CD4-positive, alpha-beta memory T cell (primary cell): Measurements from ENCODE around the gene HOMER1. TPM values are rescaled to one million over a fixed set of nuclear protein-coding genes. Genes with fewer than 3 reads are reported as not detected.

Source experiments
- CTCF ChIA-PET: fragments of 350-600 bp; sonication (Branson Sonifier 250); formaldehyde crosslinking; loops from one replicate; lab custom pipeline; 2021; ENCODE audit warnings: inconsistent platforms; ENCODE audit not compliant: partially characterized antibody; lab: Charles Lee
- POLR2A ChIA-PET: fragments of 350-600 bp; sonication (Branson Sonifier 250); formaldehyde crosslinking; loops from one replicate; lab custom pipeline; 2021; ENCODE audit not compliant: partially characterized antibody; lab: Charles Lee
- DNase-seq, 5 donors: peaks; one replicate each; pipeline versions ENCODE4 v3.0.0 to v3.0.0-alpha.2; 2020 to 2022; ENCODE audit warnings: mixed read lengths in 1 of 5
- H3K27ac ChIP-seq: one replicate; pipeline ENCODE4 v1.7.0; 2013; ENCODE audit warnings: low read depth, low read length
- H3K27me3 ChIP-seq: 2 replicates; pipeline ENCODE4 v1.7.0; 2013; ENCODE audit warnings: mild to moderate bottlenecking, low read length, moderate library complexity; ENCODE audit not compliant: insufficient read depth
- H3K36me3 ChIP-seq: 2 replicates; pipeline ENCODE4 v1.7.0; 2013; ENCODE audit warnings: mild to moderate bottlenecking, low read length, moderate library complexity; ENCODE audit not compliant: insufficient read depth
- H3K4me1 ChIP-seq: 2 replicates; pipeline ENCODE4 v1.7.0; 2013; ENCODE audit warnings: mild to moderate bottlenecking, low read length, moderate library complexity; ENCODE audit not compliant: insufficient read depth
- H3K4me3 ChIP-seq, 2 donors: one replicate each; pipeline ENCODE4 v1.7.0; 2013; ENCODE audit warnings: low read length in 2 of 2, mild to moderate bottlenecking in 1 of 2
- H3K9me3 ChIP-seq, 2 donors: one replicate each; pipeline ENCODE4 v1.7.0; 2013; ENCODE audit warnings: low read length in 2 of 2, control low read depth in 1 of 2; ENCODE audit not compliant: control insufficient read depth in 1 of 2
- H3K27ac Mint-ChIP-seq, 7 donors: one replicate each; pipeline ENCODE4 v1.8.0; 2020 to 2021; ENCODE audit warnings: mixed read lengths in 7 of 7, mild to moderate bottlenecking in 6 of 7, inconsistent platforms in 3 of 7, moderate library complexity in 3 of 7
- H3K27me3 Mint-ChIP-seq, 2 donors: one replicate each; pipeline ENCODE4 v1.8.0; 2020 to 2021; ENCODE audit warnings: mixed read lengths in 2 of 2
- H3K36me3 Mint-ChIP-seq, 2 donors: one replicate each; pipeline ENCODE4 v1.8.0; 2020 to 2021; ENCODE audit warnings: mixed read lengths in 2 of 2, inconsistent platforms in 1 of 2, mild to moderate bottlenecking in 1 of 2
- H3K4me1 Mint-ChIP-seq, 4 donors: one replicate each; pipeline ENCODE4 v1.8.0; 2020 to 2021; ENCODE audit warnings: mixed read lengths in 4 of 4, mild to moderate bottlenecking in 1 of 4
- H3K4me3 Mint-ChIP-seq, 8 donors: one replicate each; pipeline ENCODE4 v1.8.0; 2020 to 2021; ENCODE audit warnings: mixed read lengths in 8 of 8, mild to moderate bottlenecking in 7 of 8, moderate library complexity in 6 of 8, inconsistent platforms in 3 of 8
- H3K9me3 Mint-ChIP-seq, 8 donors: one replicate each; pipeline ENCODE4 v1.8.0; 2020 to 2021; ENCODE audit warnings: mixed read lengths in 8 of 8, mild to moderate bottlenecking in 5 of 8, inconsistent platforms in 3 of 8, moderate library complexity in 1 of 8
- intact Hi-C: fragments of 100-400 bp; cut with micrococcal nuclease; formaldehyde crosslinking; loops from one replicate; pipeline ENCODE4 v1.15.1; 2023
- polyA plus RNA-seq, 2 donors: library from polyadenylated mRNA; unstranded; fragments of 300-500 nt; fragmentation: Illumina TruSeq; gene quantifications; one replicate each; pipeline ENCODE4 v1.2.3, GENCODE V29; 2021
- total RNA-seq, 2 experiments: library from RNA; stranded (reverse); gene quantifications; one replicate each; pipeline ENCODE4 v1.2.3, GENCODE V29; 2021

The HOMER1 gene
- total and polyA plus RNA-seq, 4 experiments from 2014 or later, result 1.5 to 2.9 (median 1.7) TPM

GRCh38 chr5:79512049-79512448 is 1.9 kb downstream of the HOMER1 start:
- H3K27ac Mint-ChIP-seq, result no peak overlapping the region
- ChIA-PET CTCF (interaction anchor here (1.2 kb wide), 1 partner anchor 18 kb away, joined by 3 read pairs; no protein-coding TSS in a partner anchor), POLR2A (no interaction called here)
- Histone ChIP-seq H3K4me1 (peaks cover 18% of the 10 kb centered on the region), H3K27me3 (peaks cover 9% of the 10 kb centered on the region), H3K4me3 (no peak overlapping the region), H3K27ac (no peak overlapping the region), H3K36me3 (no peaks in the 10 kb centered on the region), H3K9me3 (no peaks in the 10 kb centered on the region)
- no peaks in the 10 kb centered on the region for H3K9me3 Mint-ChIP-seq
- DNase-seq, result no peak
- intact Hi-C loops, result loop anchor here (5.0 kb wide), 7 partner anchors 100 to 1785 kb away; partner anchors contain the start of genes ARSB, JMY, MTX3 and SCAMP1
- H3K27me3 Mint-ChIP-seq, result peaks cover 21% of the 10 kb centered on the region in 2 donors
- peaks cover 0 to 2% of the 10 kb centered on the region in 2 donors for H3K36me3 Mint-ChIP-seq
- H3K4me1 Mint-ChIP-seq, result peaks cover 13 to 25% (median 16%) of the 10 kb centered on the region in 4 donors
- H3K4me3 Mint-ChIP-seq, result peak overlapping the region in 2 of 8 donors; percentile 10 to 12

- H3K27me3 Mint-ChIP-seq, result peaks cover 21% of the 10 kb centered on the region in 2 donors
- DNase-seq, result no peak
- Histone ChIP-seq H3K4me3 (no peak overlapping the region), H3K9me3 (no peaks in the 10 kb centered on the region), H3K27me3 (peaks cover 9% of the 10 kb centered on the region), H3K4me1 (peaks cover 18% of the 10 kb centered on the region), H3K36me3 (no peaks in the 10 kb centered on the region), H3K27ac (no peak overlapping the region)
- CTCF ChIA-PET, result no interaction called here
- POLR2A ChIA-PET, result no interaction called here
- H3K4me1 Mint-ChIP-seq, result peaks cover 11 to 25% (median 16%) of the 10 kb centered on the region in 4 donors
- no peak overlapping the region for H3K4me3 Mint-ChIP-seq
- peaks cover 0 to 2% of the 10 kb centered on the region in 2 donors for H3K36me3 Mint-ChIP-seq
- intact Hi-C loops, result loop anchor here (5.0 kb wide), 7 partner anchors 102 to 1787 kb away; partner anchors contain the start of genes ARSB, JMY, MTX3 and SCAMP1
- no peak overlapping the region for H3K27ac Mint-ChIP-seq
- no peaks in the 10 kb centered on the region for H3K9me3 Mint-ChIP-seq
Observed at GRCh38 chr5:79510638-79511037, 3.3 kb downstream of the HOMER1 start.

- H3K36me3 Mint-ChIP-seq, result peaks cover 0 to 1% of the 10 kb centered on the region in 2 donors
- no peak overlapping the region for H3K4me3 Mint-ChIP-seq
- no peak overlapping the region for H3K4me3 ChIP-seq
- peaks cover 9% of the 10 kb centered on the region for H3K27me3 ChIP-seq
- intact Hi-C loops, result no loop called here
- peaks cover 20 to 25% of the 10 kb centered on the region in 2 donors for H3K27me3 Mint-ChIP-seq
- no peaks in the 10 kb centered on the region for H3K36me3 ChIP-seq
- H3K4me1 ChIP-seq, result peaks cover 11% of the 10 kb centered on the region
- no peaks in the 10 kb centered on the region for H3K9me3 ChIP-seq
- peaks cover 7 to 18% (median 10%) of the 10 kb centered on the region in 4 donors for H3K4me1 Mint-ChIP-seq
- CTCF ChIA-PET, result no interaction called here
- no peak overlapping the region for H3K27ac ChIP-seq
- no peak for DNase-seq
- no peaks in the 10 kb centered on the region for H3K9me3 Mint-ChIP-seq
- H3K27ac Mint-ChIP-seq, result no peak overlapping the region
- POLR2A ChIA-PET, result no interaction called here
Observed at GRCh38 chr5:79509244-79509885, 4.6 kb downstream of the HOMER1 start.

- H3K4me3 ChIP-seq, result no peak overlapping the region
- DNase-seq, result no peak
- H3K4me3 Mint-ChIP-seq, result no peak overlapping the region
- CTCF ChIA-PET, result no interaction called here
- H3K9me3 Mint-ChIP-seq, result no peaks in the 10 kb centered on the region
- H3K4me1 ChIP-seq, result peaks cover 11% of the 10 kb centered on the region
- H3K36me3 Mint-ChIP-seq, result no peaks in the 10 kb centered on the region
- intact Hi-C loops, result no loop called here
- H3K27me3 Mint-ChIP-seq, result peaks cover 19 to 24% of the 10 kb centered on the region in 2 donors
- H3K27ac ChIP-seq, result no peak overlapping the region
- H3K4me1 Mint-ChIP-seq, result peaks cover 7 to 15% (median 9%) of the 10 kb centered on the region in 4 donors
- POLR2A ChIA-PET, result no interaction called here
- H3K9me3 ChIP-seq, result no peaks in the 10 kb centered on the region
- H3K27ac Mint-ChIP-seq, result no peak overlapping the region
- H3K27me3 ChIP-seq, result peaks cover 9% of the 10 kb centered on the region
- H3K36me3 ChIP-seq, result no peaks in the 10 kb centered on the region
Observed at GRCh38 chr5:79508794-79509193, 5.1 kb downstream of the HOMER1 start.

- ChIA-PET CTCF (no interaction called here), POLR2A (no interaction called here)
- no peak overlapping the region for H3K27ac Mint-ChIP-seq
- H3K36me3 Mint-ChIP-seq, result no peaks in the 10 kb centered on the region
- DNase-seq, result no peak
- Histone ChIP-seq H3K27ac (no peak overlapping the region), H3K36me3 (no peaks in the 10 kb centered on the region), H3K4me3 (no peak overlapping the region), H3K9me3 (no peaks in the 10 kb centered on the region), H3K4me1 (peaks cover 9% of the 10 kb centered on the region), H3K27me3 (peaks cover 9% of the 10 kb centered on the region)
- H3K4me1 Mint-ChIP-seq, result peaks cover 7 to 15% (median 9%) of the 10 kb centered on the region in 4 donors
- intact Hi-C loops, result no loop called here
- no peak overlapping the region for H3K4me3 Mint-ChIP-seq
- no peaks in the 10 kb centered on the region for H3K9me3 Mint-ChIP-seq
- peaks cover 19 to 24% of the 10 kb centered on the region in 2 donors for H3K27me3 Mint-ChIP-seq
Observed at GRCh38 chr5:79508354-79508753, 5.6 kb downstream of the HOMER1 start.

- H3K36me3 ChIP-seq, result no peaks in the 10 kb centered on the region
- H3K9me3 ChIP-seq, result no peaks in the 10 kb centered on the region
- H3K4me1 ChIP-seq, result peaks cover under 1% of the 10 kb centered on the region
- Mint-ChIP-seq H3K27me3 (peaks cover 17 to 20% of the 10 kb centered on the region in 2 donors), H3K4me1 (peaks cover 2 to 7% (median 4%) of the 10 kb centered on the region in 4 donors), H3K4me3 (no peak overlapping the region), H3K36me3 (no peaks in the 10 kb centered on the region), H3K9me3 (no peaks in the 10 kb centered on the region), H3K27ac (no peak overlapping the region)
- H3K27ac ChIP-seq, result no peak overlapping the region
- ChIA-PET CTCF (no interaction called here), POLR2A (no interaction called here)
- peaks cover 3% of the 10 kb centered on the region for H3K27me3 ChIP-seq
- no peak overlapping the region for H3K4me3 ChIP-seq
- intact Hi-C loops, result no loop called here
- DNase-seq, result no peak
Observed at GRCh38 chr5:79507251-79508205, 6.4 kb downstream of the HOMER1 start.

GRCh38 chr5:79505138-79505537 is 8.8 kb downstream of the HOMER1 start:
- no peaks in the 10 kb centered on the region for H3K4me1 Mint-ChIP-seq
- Histone ChIP-seq H3K36me3 (no peaks in the 10 kb centered on the region), H3K4me3 (no peak overlapping the region), H3K4me1 (no peaks in the 10 kb centered on the region), H3K9me3 (no peaks in the 10 kb centered on the region), H3K27me3 (no peaks in the 10 kb centered on the region), H3K27ac (no peak overlapping the region)
- POLR2A ChIA-PET, result no interaction called here
- intact Hi-C loops, result no loop called here
- DNase-seq, result no peak
- H3K27ac Mint-ChIP-seq, result no peak overlapping the region
- no peak overlapping the region for H3K4me3 Mint-ChIP-seq
- CTCF ChIA-PET, result no interaction called here
- H3K9me3 Mint-ChIP-seq, result no peaks in the 10 kb centered on the region
- no peaks in the 10 kb centered on the region for H3K36me3 Mint-ChIP-seq
- H3K27me3 Mint-ChIP-seq, result peaks cover 3 to 11% of the 10 kb centered on the region in 2 donors
